HPDE6-E6E7 (cell line): Measurements from ENCODE around the gene KLK5.
"Not testable (repeated sequence)": the region's sequence is repeated elsewhere in the genome, so short reads cannot be mapped to it uniquely, and the experiment has no call there.

Source experiments
- DNase-seq: peaks from one replicate; pipeline ENCODE4 v3.0.0; 2011; ENCODE audit warnings: missing footprints; ENCODE audit errors: extremely low spot score

KLK5 gene

GRCh38 chr19:50922317-50922853 lies 30.5 kb downstream of the KLK5 start:
- peak; percentile 88 for DNase-seq

- DNase-seq, result no peak
Observed at GRCh38 chr19:50921426-50922316, 31.2 kb downstream of the KLK5 start.

GRCh38 chr19:50916069-50916468 lies 36.8 kb downstream of the KLK5 start:
- no peak for DNase-seq

- no peak for DNase-seq
Observed at GRCh38 chr19:50912727-50913716, 39.8 kb downstream of the KLK5 start.

GRCh38 chr19:50912102-50912599 lies 40.7 kb downstream of the KLK5 start:
- DNase-seq, result no peak

GRCh38 chr19:50911206-50912101 lies 41.4 kb downstream of the KLK5 start, which contains the start of gene KLK4:
Gene KLK4, minus strand, starts transcription at chr19:50911395. Its CDS starts 657 bp downstream, at chr19:50910738.
- DNase-seq, result no peak

- DNase-seq, result no peak
Observed at GRCh38 chr19:50910722-50911121, 42.1 kb downstream of the KLK5 start.

- no peak for DNase-seq
Observed at GRCh38 chr19:50909240-50910070, 43.4 kb downstream of the KLK5 start.

GRCh38 chr19:50908336-50908735 lies 44.5 kb downstream of the KLK5 start:
- no peak for DNase-seq

GRCh38 chr19:50906217-50906616 lies 46.6 kb downstream of the KLK5 start:
- DNase-seq, result no peak

GRCh38 chr19:50902640-50903039 lies 50.2 kb downstream of the KLK5 start:
- no peak for DNase-seq

GRCh38 chr19:50899569-50899968 lies 53.3 kb downstream of the KLK5 start:
- DNase-seq, result no peak

GRCh38 chr19:50898018-50898417 lies 54.8 kb downstream of the KLK5 start:
- DNase-seq, result no peak

GRCh38 chr19:50897612-50898011 lies 55.2 kb downstream of the KLK5 start:
- no peak for DNase-seq

GRCh38 chr19:50897191-50897607 lies 55.6 kb downstream of the KLK5 start:
- DNase-seq, result no peak

- DNase-seq, result peak; percentile 27
Observed at GRCh38 chr19:50896591-50897190, 56.1 kb downstream of the KLK5 start.

- not testable (repeated sequence) for DNase-seq
Observed at GRCh38 chr19:50896089-50896590, 56.7 kb downstream of the KLK5 start.

- no peak for DNase-seq
Observed at GRCh38 chr19:50894478-50895356, 58.1 kb downstream of the KLK5 start.
